K562 (cell line): ENCODE measurements around the gene DEPP1. TPM values are rescaled to one million over a fixed set of nuclear protein-coding genes. Genes with fewer than 3 reads are reported as not detected.

Experiments
- ATAC-seq: fragments of 200-7000 bp; cut with Tn5 transposase; 3 replicates; pipeline ENCODE4 v1.9.1; 2020; ENCODE audit warnings: moderate library complexity
- BruUV-seq: library from RNA; stranded (reverse); fragments of 400-500 nt; replicated peaks from 2 replicates; lab custom pipeline; 2021; lab: Mats Ljungman, UMichigan
- CTCF ChIA-PET: fragments of 300-600 bp; formaldehyde crosslinking; extraction: SDS; loops from one replicate; lab custom pipeline; 2021; ENCODE audit warnings: low intra/inter-chr PET ratio; lab: Yijun Ruan, JAX
- POLR2A ChIA-PET: fragments of 300-600, 350-650 bp; sonication (Branson Sonifier 250); formaldehyde crosslinking; extraction: SDS; loops from one replicate; lab custom pipeline; 2021; ENCODE audit warnings: antibody characterized with exemption, inconsistent platforms; lab: Yijun Ruan, JAX
- DNase-seq, 4 experiments: peaks; one replicate each; pipeline versions ENCODE4 v3.0.0 to v3.0.0-alpha.2; 2011 to 2018; ENCODE audit warnings: low spot score in 3 of 4, mixed read lengths in 3 of 4; ENCODE audit errors: extremely low read depth in 1 of 4
- FAIRE-seq: peaks from 2 replicates; lab custom pipeline; 2011; peaks lifted over from hg19 to GRCh38; lab: Jason Lieb, UNC
- H2AFZ ChIP-seq: 2 replicates; pipeline ENCODE4 v1.6.0; 2011; ENCODE audit warnings: low read depth, low read length, control low read depth, inconsistent platforms
- H3K27ac ChIP-seq: fragments of 200-600 bp; 3 replicates; pipeline ENCODE4 v1.8.0; 2011; ENCODE audit warnings: low read depth, mild to moderate bottlenecking, control low read depth, inconsistent platforms, low read length, moderate library complexity, mixed read lengths; ENCODE audit errors: extremely low read depth
- H3K27me3 ChIP-seq, 2 experiments: fragments of 300-600 bp in 1 of 2; 2 replicates in 1 of 2; 3 replicates in 1 of 2; pipeline versions ENCODE4 v1.6.0 to v1.8.0; 2011; ENCODE audit warnings: inconsistent platforms in 2 of 2, low read length in 2 of 2, mild to moderate bottlenecking in 1 of 2, mixed read lengths in 1 of 2, moderate library complexity in 1 of 2; ENCODE audit not compliant: control insufficient read depth in 2 of 2, insufficient read depth in 2 of 2
- H3K36me3 ChIP-seq: fragments of 300-600 bp; 3 replicates; pipeline ENCODE4 v1.8.0; 2011; ENCODE audit warnings: mild to moderate bottlenecking, low read length, inconsistent platforms; ENCODE audit not compliant: control insufficient read depth, insufficient read depth
- H3K4me1 ChIP-seq, 2 experiments: fragments of 200-600 bp in 1 of 2; replicated peaks in 1 of 2; 2 replicates in 1 of 2; 3 replicates in 1 of 2; pipeline versions ENCODE4 v1.5.1 to v1.8.0; 2011; ENCODE audit warnings: inconsistent platforms in 2 of 2, low read length in 2 of 2, mild to moderate bottlenecking in 1 of 2, mixed read lengths in 1 of 2, moderate library complexity in 1 of 2; ENCODE audit not compliant: control insufficient read depth in 2 of 2, insufficient read depth in 2 of 2
- H3K4me2 ChIP-seq: 2 replicates; pipeline ENCODE4 v1.6.1; 2011; ENCODE audit warnings: low read length, control low read depth, inconsistent platforms, mixed read lengths; ENCODE audit not compliant: insufficient read depth
- H3K4me3 ChIP-seq: fragments of 200-600 bp; sonication (generic), shearing (Covaris generic); 2 replicates; pipeline ENCODE4 v1.5.1; 2016; ENCODE audit warnings: control low read depth, inconsistent platforms
- H3K79me2 ChIP-seq: fragments of 200-600 bp; 3 replicates; pipeline ENCODE4 v1.8.0; 2011; ENCODE audit warnings: low read length, inconsistent platforms; ENCODE audit not compliant: control insufficient read depth, insufficient read depth
- H3K9ac ChIP-seq, 2 experiments: 2 replicates each; pipeline versions ENCODE4 v1.6.0 to v1.6.1; 2011; ENCODE audit warnings: low read depth in 2 of 2, low read length in 2 of 2, control low read depth in 1 of 2, inconsistent platforms in 1 of 2, mild to moderate bottlenecking in 1 of 2, mixed read lengths in 1 of 2; ENCODE audit not compliant: insufficient read depth in 1 of 2
- H3K9me1 ChIP-seq: one replicate; pipeline ENCODE4 v1.6.0; 2011; ENCODE audit warnings: inconsistent platforms, mild to moderate bottlenecking, low read length, moderate library complexity; ENCODE audit not compliant: control insufficient read depth, insufficient read depth
- H3K9me3 ChIP-seq: replicated peaks from 2 replicates; pipeline ENCODE4 v1.5.1; 2011; ENCODE audit warnings: low read depth, low read length, inconsistent platforms; ENCODE audit not compliant: control insufficient read depth, insufficient read depth
- H4K20me1 ChIP-seq: replicated peaks from 2 replicates; pipeline ENCODE4 v1.6.1; 2011; ENCODE audit warnings: low read length, inconsistent platforms, mixed read lengths; ENCODE audit not compliant: control insufficient read depth, insufficient read depth
- NCOA2 ChIP-seq, 2 experiments: fragments of 450-650 bp; IDR thresholded peaks; 2 replicates each; pipeline ENCODE4 v1.6.1; 2018; ENCODE audit warnings: mild to moderate bottlenecking in 2 of 2, moderate library complexity in 1 of 2; ENCODE audit not compliant: partially characterized antibody in 2 of 2
- NFATC3 ChIP-seq: fragments of 450-650 bp; IDR thresholded peaks from 2 replicates; pipeline ENCODE4 v1.6.1; 2017; ENCODE audit warnings: mild to moderate bottlenecking
- RBM22 ChIP-seq: fragments of 200-400 bp; formaldehyde crosslinking; IDR thresholded peaks from 2 replicates; pipeline ENCODE4 v1.6.1; 2018; ENCODE audit warnings: low read length, low read depth; ENCODE audit not compliant: poor library complexity, severe bottlenecking
- TGIF2 ChIP-seq: sonication (generic); formaldehyde crosslinking; IDR thresholded peaks from 2 replicates; pipeline ENCODE4 v1.8.1; 2022; ENCODE audit warnings: mild to moderate bottlenecking, missing genetic modification reagents, moderate library complexity
- ZNF143 ChIP-seq: sonication (generic); formaldehyde crosslinking; IDR thresholded peaks from 2 replicates; pipeline ENCODE4 v1.9.0; 2022; ENCODE audit warnings: mild to moderate bottlenecking, missing genetic modification reagents
- WGBS: fragments of 100-300 bp; shearing (Covaris generic); methylation state at CpG from one replicate; pipeline ENCODE4 v1.1.6; 2016; ENCODE audit warnings: low coverage, mixed read lengths; ENCODE audit not compliant: insufficient coverage; ENCODE audit errors: missing lambda C conversion rate; 5-methylcytosine and 5-hydroxymethylcytosine counted together
- in situ Hi-C: fragments of 300-500 bp; cut with MboI; formaldehyde crosslinking; loops from 4 replicates; pipeline ENCODE4 v1.15.0; 2018; ENCODE audit warnings: inconsistent platforms, mixed read lengths
- intact Hi-C: fragments of 100-400 bp; cut with micrococcal nuclease; formaldehyde crosslinking; loops from 2 replicates; pipeline ENCODE4 v1.14.2; 2022
- polyA plus RNA-seq, 8 experiments: library from polyadenylated mRNA; depleted of rRNA in 4 of 8; stranded (reverse) in 5 of 8; unstranded in 3 of 8; fragments of >200 nt; fragmentation: Nextera tagmentation in 2 of 8; fragmentation: Illumina TruSeq in 1 of 8; extraction: Ambion mirVana in 2 of 8; extraction: Trizol in 1 of 8; gene quantifications; 2 replicates each; pipeline versions ENCODE4 v1.2.1 to v1.2.3, GENCODE V29; 2011 to 2014; ENCODE audit warnings: inconsistent platforms in 1 of 8, missing spikeins in 1 of 8
- total RNA-seq, 7 experiments: library from RNA; depleted of rRNA in 6 of 7; stranded (reverse); fragments of >200 nt in 6 of 7; fragmentation: Illumina TruSeq in 2 of 7; extraction: Trizol in 2 of 7; gene quantifications; 2 replicates each; pipeline versions ENCODE4 v1.2.1 to v1.2.3, GENCODE V29; 2011 to 2021; ENCODE audit warnings: low replicate concordance in 1 of 7

DEPP1 gene
- total and polyA plus RNA-seq, 9 of the 15 experiments (the other 6 are each of a cell fraction or from before 2014, with no cell fraction given), result 0.04 to 0.54 (median 0.20) TPM; not detected in 1

- intact Hi-C loops, result no loop called here
- H3K9ac ChIP-seq, result no peak overlapping the region; a peak in 1 of 4 replicates
- in situ Hi-C loops, result no loop called here
- H3K9me3 ChIP-seq, result peaks cover 8% of the 10 kb centered on the region
- BruUV-seq, result no TSS peak
- no peak overlapping the region for H3K4me3 ChIP-seq
- no peaks in the 10 kb centered on the region for H3K36me3 ChIP-seq
- DNase-seq (no peak), FAIRE-seq (no peak), ATAC-seq (no peak)
- peaks cover 18 to 43% of the 10 kb centered on the region in 2 experiments for H3K27me3 ChIP-seq
- H3K79me2 ChIP-seq, result peaks cover under 1% of the 10 kb centered on the region; the same call in 2 of the 3 replicates
- WGBS, result 35% methylated on average over 9 of the region's 9 CpGs
- ChIA-PET POLR2A (interaction anchor here (0.6 to 1.7 kb wide), 3 partner anchors 17 to 131 kb away, joined by 3 to 5 read pairs (median 3); partner anchors contain the start of gene DEPP1), CTCF (no interaction called here)
- H3K4me1 ChIP-seq, result peaks cover 7 to 8% of the 10 kb centered on the region in 2 experiments; a peak in 3 of 5 replicates
- H3K4me2 ChIP-seq, result no peak overlapping the region
- no peak for TF ChIP-seq NFATC3
- no peak for TF ChIP-seq NCOA2 (IDR thresholded peaks at IDR 0.05; ENCODE audit: partially characterized antibody in 2 of 2)
- no peak for TF ChIP-seq ZNF143 (CRISPR knock-in tag)
- no peak for TF ChIP-seq RBM22
- no peak for TF ChIP-seq TGIF2 (CRISPR knock-in tag)
- no peaks in the 10 kb centered on the region for H4K20me1 ChIP-seq
- no peaks in the 10 kb centered on the region for H3K9me1 ChIP-seq
- peak overlapping the region; percentile 37; the same call in 1 of the 2 replicates for H2AFZ ChIP-seq
- no peak overlapping the region for H3K27ac ChIP-seq
Observed at GRCh38 chr10:44995914-44996669, 17.5 kb upstream of the DEPP1 start.
